GM18508 (cell line): ENCODE data around the gene ANKRD23.
A peak's percentile ranks its signal among the peaks of the same experiment; 100 is the strongest.
"Not testable (repeated sequence)": the region's sequence is repeated elsewhere in the genome, so short reads cannot be mapped to it uniquely, and the experiment has no call there.

ENCODE experiments used
- ATAC-seq: cut with Tn5 transposase; IDR thresholded peaks from one replicate; pipeline ENCODE4 v1.9.1; 2021; ENCODE audit warnings: moderate number of reproducible peaks; ENCODE audit not compliant: insufficient read depth, unreplicated experiment

ANKRD23 gene

GRCh38 chr2:96864343-96865091 lies 20.7 kb upstream of the ANKRD23 start:
- no peak for ATAC-seq

- no peak for ATAC-seq
Measured at GRCh38 chr2:96863575-96864342, 19.9 kb upstream of the ANKRD23 start.

GRCh38 chr2:96863056-96863455 lies 19.2 kb upstream of the ANKRD23 start:
- ATAC-seq: not testable (repeated sequence)

GRCh38 chr2:96861074-96861473 lies 17.3 kb upstream of the ANKRD23 start:
- no peak for ATAC-seq

GRCh38 chr2:96860065-96861029 lies 16.5 kb upstream of the ANKRD23 start:
- no peak for ATAC-seq

GRCh38 chr2:96859681-96860064 lies 15.9 kb upstream of the ANKRD23 start:
- no peak for ATAC-seq

GRCh38 chr2:96859099-96859649 lies 15.4 kb upstream of the ANKRD23 start:
- no peak for ATAC-seq

- peak; percentile 85 for ATAC-seq
Measured at GRCh38 chr2:96857667-96858372, 14.0 kb upstream of the ANKRD23 start, which contains the start of gene ANKRD39. TSS of gene ANKRD39 (minus strand) at chr2:96858016. CDS start at chr2:96857987, 29 bp downstream.

GRCh38 chr2:96856776-96857666 lies 13.2 kb upstream of the ANKRD23 start:
- no peak for ATAC-seq

- no peak for ATAC-seq
Measured at GRCh38 chr2:96853321-96853720, 9.5 kb upstream of the ANKRD23 start.

- ATAC-seq: no peak
Measured at GRCh38 chr2:96852667-96853066, 8.8 kb upstream of the ANKRD23 start.

GRCh38 chr2:96848264-96848663 lies 4.4 kb upstream of the ANKRD23 start:
- no peak for ATAC-seq

GRCh38 chr2:96847586-96847985 lies 3.8 kb upstream of the ANKRD23 start:
- ATAC-seq: no peak

GRCh38 chr2:96846825-96847224 lies 3.0 kb upstream of the ANKRD23 start:
- no peak for ATAC-seq

GRCh38 chr2:96844405-96844808 lies 586 bp upstream of the ANKRD23 start:
- no peak for ATAC-seq

GRCh38 chr2:96842600-96842999 lies 1.2 kb downstream of the ANKRD23 start:
- ATAC-seq: no peak

GRCh38 chr2:96841701-96842495 lies 1.9 kb downstream of the ANKRD23 start:
- ATAC-seq: no peak
